ENCODE data around the gene EPB42. TPM values are rescaled to one million over a fixed set of nuclear protein-coding genes. Genes with fewer than 3 reads are reported as not detected.
A peak's percentile ranks its signal among the peaks of the same experiment; 100 is the strongest.
"Not testable (repeated sequence)": the region's sequence is repeated elsewhere in the genome, so short reads cannot be mapped to it uniquely, and the experiment has no call there.

The EPB42 gene
- total and polyA plus RNA-seq, 10 donors, result 0.11 to 31.5 (median 1.6) TPM

DNA sequence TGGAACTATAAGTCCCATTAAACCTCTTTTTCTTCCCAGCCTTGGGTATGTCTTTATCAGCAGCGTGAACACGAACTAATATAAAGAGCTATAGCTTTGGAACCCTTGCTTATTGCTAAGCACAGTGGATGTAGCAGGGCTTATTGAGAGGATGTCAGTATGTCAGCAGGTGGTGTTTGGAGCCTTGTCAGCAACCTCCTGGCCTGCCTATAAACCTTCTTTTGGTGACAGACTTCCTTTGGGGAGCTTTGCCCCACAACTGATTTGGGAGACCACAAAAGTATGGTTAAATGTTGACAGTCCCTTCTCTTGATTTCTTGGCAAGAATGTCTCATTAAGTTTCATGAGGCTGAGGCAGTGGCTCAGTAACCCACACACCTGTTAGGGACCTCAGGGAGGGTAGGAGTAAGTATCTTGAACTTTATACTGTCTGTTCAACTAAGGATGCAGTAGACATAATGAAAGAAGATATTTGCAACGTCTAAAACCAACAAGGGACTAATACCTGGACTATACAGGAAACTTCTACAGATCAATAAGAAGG, 20.8 kb downstream of the EPB42 start:
- no peaks in the 10 kb centered on the region for H3K4me1 ChIP-seq
- no peak overlapping the region for H3K27ac ChIP-seq
- TF ChIP-seq, protein P1, sequence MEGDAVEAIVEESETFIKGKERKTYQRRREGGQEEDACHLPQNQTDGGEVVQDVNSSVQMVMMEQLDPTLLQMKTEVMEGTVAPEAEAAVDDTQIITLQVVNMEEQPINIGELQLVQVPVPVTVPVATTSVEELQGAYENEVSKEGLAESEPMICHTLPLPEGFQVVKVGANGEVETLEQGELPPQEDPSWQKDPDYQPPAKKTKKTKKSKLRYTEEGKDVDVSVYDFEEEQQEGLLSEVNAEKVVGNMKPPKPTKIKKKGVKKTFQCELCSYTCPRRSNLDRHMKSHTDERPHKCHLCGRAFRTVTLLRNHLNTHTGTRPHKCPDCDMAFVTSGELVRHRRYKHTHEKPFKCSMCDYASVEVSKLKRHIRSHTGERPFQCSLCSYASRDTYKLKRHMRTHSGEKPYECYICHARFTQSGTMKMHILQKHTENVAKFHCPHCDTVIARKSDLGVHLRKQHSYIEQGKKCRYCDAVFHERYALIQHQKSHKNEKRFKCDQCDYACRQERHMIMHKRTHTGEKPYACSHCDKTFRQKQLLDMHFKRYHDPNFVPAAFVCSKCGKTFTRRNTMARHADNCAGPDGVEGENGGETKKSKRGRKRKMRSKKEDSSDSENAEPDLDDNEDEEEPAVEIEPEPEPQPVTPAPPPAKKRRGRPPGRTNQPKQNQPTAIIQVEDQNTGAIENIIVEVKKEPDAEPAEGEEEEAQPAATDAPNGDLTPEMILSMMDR (IDR thresholded peaks at IDR 0.05 in 8 of 11, conservative IDR thresholded peaks at IDR 0.05 in 3 of 11), result no peak
- TF ChIP-seq POLR2AphosphoS5 (IDR thresholded peaks at IDR 0.05), result no peak
- TF ChIP-seq POLR2A (IDR thresholded peaks at IDR 0.05), result no peak
- no peaks in the 10 kb centered on the region for H3K27me3 ChIP-seq (replicated peaks in 1 of 7)
- DNase-seq, result no peak
- intact Hi-C loops (cut with DNase I; ENCODE audit: low total_unique reads), result no loop called here
- H3K4me3 ChIP-seq, result no peak overlapping the region
- peaks cover 0 to 14% (median 11%) of the 10 kb centered on the region in 8 donors for H3K9me3 ChIP-seq
- WGBS, 5 donors, result 87 to 96% (median 87%) methylated on average over 3 of the region's 3 CpGs
- H3K36me3 ChIP-seq, result peaks cover 2 to 43% (median 34%) of the 10 kb centered on the region in 6 donors

DNA sequence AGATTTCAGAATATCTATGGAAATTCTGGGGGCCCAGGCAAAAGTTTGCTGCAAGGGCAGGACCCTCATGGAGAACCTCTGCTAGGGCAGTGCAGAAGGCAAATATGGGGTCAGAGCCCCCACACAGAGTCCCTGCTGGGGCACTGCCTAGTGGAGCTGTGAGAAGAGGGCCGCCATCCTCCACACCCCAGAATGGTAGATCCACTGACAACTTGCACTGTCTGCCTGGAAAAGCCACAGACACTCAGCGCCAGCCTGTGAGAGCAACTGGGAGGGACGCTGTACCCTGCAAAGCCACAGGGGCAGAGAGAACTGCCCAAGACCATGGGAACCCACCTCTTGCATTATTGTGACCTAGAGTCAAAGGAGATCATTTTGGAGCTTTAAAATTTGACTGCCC, 21.8 kb downstream of the EPB42 start:
- WGBS, 5 donors, result 93 to 96% (median 96%) methylated on average over 3 of the region's 3 CpGs
- Histone ChIP-seq H3K4me1 (no peaks in the 10 kb centered on the region), H3K27me3 (replicated peaks in 1 of 7) (no peaks in the 10 kb centered on the region), H3K4me3 (no peak overlapping the region), H3K36me3 (peaks cover 2 to 53% (median 44%) of the 10 kb centered on the region in 6 donors), H3K9me3 (peaks cover 0 to 14% (median 11%) of the 10 kb centered on the region in 8 donors), H3K27ac (no peak overlapping the region)
- TF ChIP-seq POLR2AphosphoS5 (IDR thresholded peaks at IDR 0.05) (no peak), POLR2A (IDR thresholded peaks at IDR 0.05) (no peak)
- TF ChIP-seq, protein P1 (IDR thresholded peaks at IDR 0.05 in 8 of 11, conservative IDR thresholded peaks at IDR 0.05 in 3 of 11), result no peak
- no peak for DNase-seq
- intact Hi-C loops (cut with DNase I; ENCODE audit: low total_unique reads), result no loop called here

DNA sequence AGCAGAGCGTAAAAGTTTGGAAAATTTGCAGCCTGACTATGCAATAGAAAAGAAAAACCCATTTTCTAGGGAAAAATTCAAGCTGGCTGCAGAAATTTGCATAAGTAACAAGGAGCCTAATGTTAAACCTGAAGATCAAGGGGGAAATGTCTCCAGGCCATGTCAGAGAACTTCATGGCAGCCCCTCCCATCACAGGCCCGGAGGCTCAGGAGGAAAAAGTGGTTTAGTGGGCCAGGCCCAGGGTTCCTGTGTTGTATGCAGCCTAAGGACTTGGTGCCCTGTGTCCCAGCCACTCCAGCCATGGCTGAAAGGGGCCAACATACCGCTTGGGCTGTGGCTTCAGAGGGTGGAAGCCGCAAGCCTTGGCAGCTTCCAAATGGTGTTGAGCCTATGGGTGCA, 22.3 kb downstream of the EPB42 start:
- H3K27me3 ChIP-seq (replicated peaks in 1 of 7); H3K27ac ChIP-seq; H3K4me1 ChIP-seq; H3K4me3 ChIP-seq; DNase-seq; intact Hi-C loops (cut with DNase I; ENCODE audit: low total_unique reads): not testable (repeated sequence)
- peak in 2 of 3 donors; percentile 7 to 43 for TF ChIP-seq POLR2AphosphoS5 (IDR thresholded peaks at IDR 0.05)
- Histone ChIP-seq H3K36me3 (peaks cover 2 to 58% (median 47%) of the 10 kb centered on the region in 6 donors), H3K9me3 (peaks cover 0 to 14% (median 11%) of the 10 kb centered on the region in 8 donors)
- 94 to 100% (median 98%) methylated on average over 4 of the region's 4 CpGs for WGBS, 5 donors

DNA sequence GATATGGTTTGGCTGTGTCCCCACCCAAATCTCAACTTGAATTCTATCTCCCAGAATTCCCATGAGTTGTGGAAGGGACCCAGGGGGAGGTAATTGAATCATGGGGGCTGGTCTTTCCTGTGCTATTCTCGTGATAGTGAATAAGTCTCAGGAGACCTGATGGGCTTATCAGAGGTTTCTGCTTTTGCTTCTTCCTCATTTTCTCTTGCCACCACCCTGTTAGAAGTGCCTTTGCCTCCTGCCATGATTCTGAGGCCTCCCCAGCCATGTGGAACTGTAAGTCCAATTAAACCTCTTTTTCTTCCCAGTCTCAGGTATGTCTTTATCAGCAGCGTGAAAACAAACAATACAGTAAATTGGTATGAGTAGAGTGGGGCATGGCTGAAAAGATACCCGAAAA, 23.0 kb downstream of the EPB42 start:
- H3K27ac ChIP-seq; H3K4me1 ChIP-seq; intact Hi-C loops (cut with DNase I; ENCODE audit: low total_unique reads); H3K27me3 ChIP-seq (replicated peaks in 1 of 7); DNase-seq; H3K4me3 ChIP-seq: not testable (repeated sequence)
- peaks cover 5 to 66% (median 55%) of the 10 kb centered on the region in 6 donors for H3K36me3 ChIP-seq
- WGBS, 5 donors, result 72 to 84% (median 82%) methylated on average over 3 of the region's 3 CpGs
- H3K9me3 ChIP-seq, result peaks cover 0 to 14% (median 11%) of the 10 kb centered on the region in 8 donors

DNA sequence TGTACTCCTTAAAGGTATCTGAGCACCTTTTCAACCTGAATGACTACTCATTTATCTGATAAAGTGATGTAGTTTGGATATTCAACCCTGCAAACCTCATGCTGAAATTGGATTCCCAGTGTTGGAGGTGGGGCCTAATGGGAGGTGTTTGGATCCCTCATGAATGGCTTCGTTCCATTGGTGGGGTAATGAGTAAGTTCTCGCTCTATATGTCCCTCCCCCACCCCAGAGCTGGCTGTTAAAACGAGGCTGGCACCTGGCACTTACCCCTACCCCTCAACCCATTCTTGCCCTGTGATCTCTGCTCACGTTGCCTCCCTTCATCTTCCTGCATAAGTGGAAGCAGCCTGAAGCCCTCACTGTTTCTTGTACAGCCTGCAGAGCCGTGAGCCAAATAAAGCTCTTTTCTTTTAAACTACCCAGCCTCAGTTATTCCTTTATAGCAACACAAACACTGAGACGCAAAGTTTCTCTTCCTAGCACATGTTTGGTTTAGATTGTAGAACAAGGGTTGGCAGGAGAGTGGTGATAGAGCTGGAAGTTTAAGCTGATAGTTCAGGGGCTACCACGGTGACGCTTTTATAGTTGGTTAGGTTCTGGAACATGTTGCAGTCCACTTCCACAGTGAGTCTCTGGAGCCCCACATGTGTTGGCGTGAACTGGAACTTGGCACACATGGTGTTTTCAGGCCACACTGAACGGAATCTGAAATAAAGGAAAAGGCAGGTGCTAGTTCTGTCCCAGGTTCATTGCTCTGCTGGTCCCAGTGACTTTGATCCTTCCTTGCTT, 23.9 kb downstream of the EPB42 start:
- H3K27ac ChIP-seq, result no peak overlapping the region
- no peak overlapping the region for H3K4me3 ChIP-seq
- H3K36me3 ChIP-seq, result peaks cover 5 to 74% (median 63%) of the 10 kb centered on the region in 6 donors
- peaks cover 0 to 14% (median 11%) of the 10 kb centered on the region in 8 donors for H3K9me3 ChIP-seq
- DNase-seq, result no peak
- H3K4me1 ChIP-seq, result peaks cover 0 to under 1% (median 0%) of the 10 kb centered on the region in 6 donors
- WGBS, 5 donors, result 94 to 96% (median 94%) methylated on average over 10 of the region's 10 CpGs
- no peaks in the 10 kb centered on the region for H3K27me3 ChIP-seq (replicated peaks in 1 of 7)
- peak in 1 of 3 donors; percentile 39 for TF ChIP-seq POLR2AphosphoS5 (IDR thresholded peaks at IDR 0.05)
- TF ChIP-seq, protein P1 (IDR thresholded peaks at IDR 0.05 in 8 of 11, conservative IDR thresholded peaks at IDR 0.05 in 3 of 11), result no peak
- intact Hi-C loops (cut with DNase I; ENCODE audit: low total_unique reads), result no loop called here
